GM18517 (cell line): ENCODE results near the gene BTN2A1.
"Not testable (repeated sequence)": the region's sequence is repeated elsewhere in the genome, so short reads cannot be mapped to it uniquely, and the experiment has no call there.

Source experiments
- ATAC-seq: cut with Tn5 transposase; IDR thresholded peaks from one replicate; pipeline ENCODE4 v1.9.1; 2021; ENCODE audit warnings: mild to moderate bottlenecking, moderate library complexity; ENCODE audit not compliant: unreplicated experiment

Gene BTN2A1

GRCh38 chr6:26489996-26490964, 32.5 kb downstream of the BTN2A1 start:
- ATAC-seq = no peak

GRCh38 chr6:26491604-26492003, 33.8 kb downstream of the BTN2A1 start:
- no peak for ATAC-seq

- no peak for ATAC-seq
These were observed 35.5 kb downstream of the BTN2A1 start for GRCh38 chr6:26493258-26493657.

GRCh38 chr6:26494117-26494516, 36.4 kb downstream of the BTN2A1 start:
- no peak for ATAC-seq

- no peak for ATAC-seq
These were observed 37.5 kb downstream of the BTN2A1 start for GRCh38 chr6:26495281-26495680.

GRCh38 chr6:26497610-26498009, 39.9 kb downstream of the BTN2A1 start:
- ATAC-seq = no peak

GRCh38 chr6:26500102-26500501, 42.3 kb downstream of the BTN2A1 start, which contains the start of gene BTN1A1:
Gene BTN1A1 (plus strand): TSS chr6:26500303. CDS start chr6:26501287, 984 bp downstream.
- no peak for ATAC-seq

- no peak for ATAC-seq
These were observed 43.8 kb downstream of the BTN2A1 start for GRCh38 chr6:26501482-26501986.

- ATAC-seq = peak; percentile 63
These were observed 44.4 kb downstream of the BTN2A1 start for GRCh38 chr6:26502165-26502564.

- ATAC-seq = no peak
These were observed 44.9 kb downstream of the BTN2A1 start for GRCh38 chr6:26502626-26503025.

GRCh38 chr6:26507658-26508057, 49.9 kb downstream of the BTN2A1 start:
- ATAC-seq = no peak

- not testable (repeated sequence) for ATAC-seq
These were observed 53.3 kb downstream of the BTN2A1 start for GRCh38 chr6:26511033-26511432.

GRCh38 chr6:26514984-26515383, 57.2 kb downstream of the BTN2A1 start:
- ATAC-seq = no peak

- ATAC-seq = no peak
These were observed 59.0 kb downstream of the BTN2A1 start for GRCh38 chr6:26516481-26517427.
